CD8-positive, alpha-beta memory T cell (primary cell): ENCODE data around the gene CCDC13. TPM values are rescaled to one million over a fixed set of nuclear protein-coding genes. Genes with fewer than 3 reads are reported as not detected.

Source experiments
- CTCF ChIA-PET: fragments of 350-600 bp; sonication (Branson Sonifier 250); formaldehyde crosslinking; loops from one replicate; lab custom pipeline; 2021; ENCODE audit warnings: antibody characterized with exemption; lab: Charles Lee
- POLR2A ChIA-PET: fragments of 350-600 bp; sonication (Branson Sonifier 250); formaldehyde crosslinking; loops from one replicate; lab custom pipeline; 2021; ENCODE audit warnings: antibody characterized with exemption; lab: Charles Lee
- DNase-seq, 5 donors: peaks; one replicate each; pipeline versions ENCODE4 v3.0.0 to v3.0.0-alpha.2; 2020 to 2022; ENCODE audit warnings: mixed read lengths in 1 of 5
- H3K27ac ChIP-seq: one replicate; pipeline ENCODE4 v1.7.0; 2013; ENCODE audit warnings: low read depth, mild to moderate bottlenecking, low read length, moderate library complexity
- H3K27me3 ChIP-seq: 2 replicates; pipeline ENCODE4 v1.7.0; 2013; ENCODE audit warnings: low read length, mild to moderate bottlenecking; ENCODE audit not compliant: insufficient read depth, poor library complexity, severe bottlenecking
- H3K36me3 ChIP-seq: 2 replicates; pipeline ENCODE4 v1.7.0; 2013; ENCODE audit warnings: mild to moderate bottlenecking, low read length, moderate library complexity; ENCODE audit not compliant: insufficient read depth
- H3K4me1 ChIP-seq: 2 replicates; pipeline ENCODE4 v1.7.0; 2013; ENCODE audit warnings: mild to moderate bottlenecking, low read length, moderate library complexity; ENCODE audit not compliant: insufficient read depth
- H3K4me3 ChIP-seq: 2 replicates; pipeline ENCODE4 v1.7.0; 2013; ENCODE audit warnings: mild to moderate bottlenecking, low read length
- H3K9me3 ChIP-seq: 2 replicates; pipeline ENCODE4 v1.7.0; 2013; ENCODE audit warnings: mild to moderate bottlenecking, low read length
- H3K27ac Mint-ChIP-seq, 8 donors: one replicate each; pipeline ENCODE4 v1.8.0; 2020 to 2021; ENCODE audit warnings: mixed read lengths in 8 of 8, mild to moderate bottlenecking in 6 of 8, inconsistent platforms in 3 of 8, moderate library complexity in 3 of 8
- H3K27me3 Mint-ChIP-seq, 2 donors: one replicate each; pipeline ENCODE4 v1.8.0; 2020 to 2021; ENCODE audit warnings: mixed read lengths in 2 of 2, mild to moderate bottlenecking in 1 of 2, moderate library complexity in 1 of 2
- H3K36me3 Mint-ChIP-seq, 3 donors: one replicate each; pipeline ENCODE4 v1.8.0; 2020 to 2021; ENCODE audit warnings: mixed read lengths in 3 of 3, inconsistent platforms in 1 of 3, mild to moderate bottlenecking in 1 of 3
- H3K4me1 Mint-ChIP-seq, 3 donors: one replicate each; pipeline ENCODE4 v1.8.0; 2020 to 2021; ENCODE audit warnings: mixed read lengths in 3 of 3, inconsistent platforms in 1 of 3, mild to moderate bottlenecking in 1 of 3
- H3K4me3 Mint-ChIP-seq, 7 donors: one replicate each; pipeline ENCODE4 v1.8.0; 2020 to 2021; ENCODE audit warnings: mixed read lengths in 7 of 7, mild to moderate bottlenecking in 6 of 7, moderate library complexity in 4 of 7, inconsistent platforms in 2 of 7
- H3K9me3 Mint-ChIP-seq, 5 donors: one replicate each; pipeline ENCODE4 v1.8.0; 2020 to 2022; ENCODE audit warnings: mixed read lengths in 5 of 5, mild to moderate bottlenecking in 3 of 5, moderate library complexity in 2 of 5, inconsistent platforms in 1 of 5
- polyA plus RNA-seq: library from polyadenylated mRNA; unstranded; fragments of 300-500 nt; fragmentation: Illumina TruSeq; gene quantifications from one replicate; pipeline ENCODE4 v1.2.3, GENCODE V29; 2021
- total RNA-seq, 2 experiments: library from RNA; stranded (reverse); gene quantifications; one replicate each; pipeline ENCODE4 v1.2.3, GENCODE V29; 2021

CCDC13 gene
- total and polyA plus RNA-seq, 3 experiments from 2014 or later: 0.33 to 0.44 (median 0.42) TPM

DNA sequence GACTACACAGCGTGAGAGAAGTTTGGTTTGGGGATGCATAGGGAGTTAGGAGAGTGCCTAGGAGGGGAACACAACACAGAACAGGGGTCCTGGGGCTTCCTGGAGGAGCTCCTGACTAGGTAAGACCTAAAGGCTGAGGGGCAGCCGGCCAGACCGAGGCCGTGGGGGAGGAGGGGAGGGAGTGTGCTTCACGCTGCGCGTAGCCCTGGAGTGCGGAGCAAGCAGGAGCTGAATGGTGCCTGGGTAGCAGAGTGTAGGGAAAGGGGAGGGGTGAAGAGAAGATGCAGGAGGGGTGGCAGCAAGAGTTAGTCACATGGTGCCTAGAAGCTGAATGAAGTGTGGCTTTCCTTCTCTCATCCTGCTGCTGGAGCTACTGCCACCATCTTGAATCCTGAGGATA lies 38.0 kb downstream of the CCDC13 start:
- Histone ChIP-seq H3K4me3 (no peak overlapping the region), H3K27ac (no peak overlapping the region), H3K9me3 (no peaks in the 10 kb centered on the region), H3K36me3 (no peaks in the 10 kb centered on the region), H3K4me1 (no peaks in the 10 kb centered on the region), H3K27me3 (no peaks in the 10 kb centered on the region)
- H3K9me3 Mint-ChIP-seq: no peaks in the 10 kb centered on the region
- H3K27me3 Mint-ChIP-seq: peaks cover 0 to 5% of the 10 kb centered on the region in 2 donors
- no peaks in the 10 kb centered on the region for H3K4me1 Mint-ChIP-seq
- ChIA-PET POLR2A (no interaction called here), CTCF (interaction anchor here (1.4 kb wide), 1 partner anchor 9 kb away, joined by 3 read pairs; no protein-coding TSS in a partner anchor)
- H3K36me3 Mint-ChIP-seq: no peaks in the 10 kb centered on the region
- no peak overlapping the region for H3K4me3 Mint-ChIP-seq
- no peak for DNase-seq
- H3K27ac Mint-ChIP-seq: no peak overlapping the region

DNA sequence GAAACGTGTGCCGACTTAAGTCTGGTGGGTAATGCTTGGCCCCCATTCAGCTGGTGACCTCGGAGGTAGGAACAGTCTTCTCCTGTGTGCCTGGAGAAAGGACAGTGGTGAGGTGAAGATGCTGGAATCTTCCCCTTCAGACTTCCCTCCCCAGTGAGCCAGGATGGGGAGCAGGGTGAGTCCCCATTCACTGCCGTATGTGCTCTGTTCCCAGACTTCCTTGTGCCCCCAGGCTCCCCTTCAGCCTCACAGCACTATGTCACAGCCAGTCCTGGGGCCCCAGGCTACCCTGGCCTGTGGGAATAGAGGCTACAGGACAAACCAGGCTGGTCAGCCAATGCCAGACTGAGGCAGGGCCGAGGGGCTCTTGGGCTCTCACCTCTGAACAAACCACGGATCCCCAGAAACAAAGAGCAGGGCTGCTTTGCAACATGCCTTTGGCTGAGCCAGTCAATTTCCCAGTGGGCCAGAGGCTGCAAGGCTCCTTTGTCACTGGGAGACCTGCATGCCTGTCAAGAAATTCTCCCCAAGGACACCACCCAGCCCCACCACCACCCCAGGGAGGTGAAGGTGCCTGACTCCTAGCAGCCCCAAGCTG lies 38.7 kb downstream of the CCDC13 start:
- Histone ChIP-seq H3K27ac (no peak overlapping the region), H3K4me3 (no peak overlapping the region), H3K27me3 (no peaks in the 10 kb centered on the region), H3K9me3 (no peaks in the 10 kb centered on the region), H3K4me1 (no peaks in the 10 kb centered on the region), H3K36me3 (no peaks in the 10 kb centered on the region)
- Mint-ChIP-seq H3K27me3 (peaks cover 0 to 4% of the 10 kb centered on the region in 2 donors), H3K36me3 (no peaks in the 10 kb centered on the region), H3K4me1 (no peaks in the 10 kb centered on the region), H3K9me3 (no peaks in the 10 kb centered on the region), H3K27ac (no peak overlapping the region), H3K4me3 (no peak overlapping the region)
- ChIA-PET CTCF (interaction anchor here (1.4 kb wide), 1 partner anchor 10 kb away, joined by 3 read pairs; no protein-coding TSS in a partner anchor), POLR2A (no interaction called here)
- DNase-seq: no peak

GRCh38 chr3:42733501-42734262 lies 39.4 kb downstream of the CCDC13 start:
- Mint-ChIP-seq H3K4me3 (no peak overlapping the region), H3K9me3 (no peaks in the 10 kb centered on the region), H3K4me1 (no peaks in the 10 kb centered on the region), H3K27me3 (peaks cover 0 to 4% of the 10 kb centered on the region in 2 donors), H3K36me3 (no peaks in the 10 kb centered on the region), H3K27ac (no peak overlapping the region)
- no peak overlapping the region for H3K27ac ChIP-seq
- POLR2A ChIA-PET: no interaction called here
- CTCF ChIA-PET: no interaction called here
- no peak overlapping the region for H3K4me3 ChIP-seq
- DNase-seq: no peak
- H3K27me3 ChIP-seq: no peaks in the 10 kb centered on the region
- H3K4me1 ChIP-seq: no peaks in the 10 kb centered on the region
- H3K9me3 ChIP-seq: no peaks in the 10 kb centered on the region
- no peaks in the 10 kb centered on the region for H3K36me3 ChIP-seq

DNA sequence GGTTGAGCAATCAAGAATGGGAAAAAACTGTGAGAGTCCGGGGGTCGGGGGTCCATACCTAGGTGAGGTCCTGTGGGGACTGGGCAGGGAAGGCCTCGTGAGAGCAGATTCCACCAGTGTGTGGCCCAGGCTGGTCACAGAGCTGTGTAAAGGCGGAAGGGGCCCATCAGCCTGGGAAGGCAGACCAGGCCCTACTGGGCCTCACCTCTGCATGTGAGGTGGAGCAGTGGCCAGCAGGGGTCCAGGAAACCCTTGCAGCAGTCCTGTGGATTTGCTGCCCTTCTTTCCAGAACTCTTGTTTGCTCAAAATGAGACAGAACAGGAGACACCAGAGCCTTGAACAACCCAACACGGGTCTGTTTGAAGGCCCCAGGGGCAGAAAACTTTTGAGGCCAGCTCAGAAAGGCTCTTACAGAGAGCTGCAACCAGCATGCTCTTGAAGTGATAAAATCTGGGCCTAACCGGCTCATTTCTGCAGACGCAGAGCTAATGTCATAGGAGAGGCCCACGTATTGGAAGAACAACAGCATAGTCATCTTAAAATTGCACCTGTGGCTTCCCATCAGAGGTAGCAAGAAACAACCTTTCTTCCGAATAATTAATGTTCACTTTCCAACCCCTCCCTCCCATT lies 40.1 kb downstream of the CCDC13 start:
- CTCF ChIA-PET: no interaction called here
- H3K27ac ChIP-seq: no peak overlapping the region
- H3K27me3 Mint-ChIP-seq: peaks cover 0 to 4% of the 10 kb centered on the region in 2 donors
- no peaks in the 10 kb centered on the region for H3K9me3 Mint-ChIP-seq
- no peaks in the 10 kb centered on the region for H3K27me3 ChIP-seq
- H3K9me3 ChIP-seq: no peaks in the 10 kb centered on the region
- no peak overlapping the region for H3K4me3 ChIP-seq
- H3K4me1 Mint-ChIP-seq: no peaks in the 10 kb centered on the region
- no peaks in the 10 kb centered on the region for H3K4me1 ChIP-seq
- no peaks in the 10 kb centered on the region for H3K36me3 ChIP-seq
- DNase-seq: no peak
- no peak overlapping the region for H3K4me3 Mint-ChIP-seq
- H3K27ac Mint-ChIP-seq: no peak overlapping the region
- POLR2A ChIA-PET: no interaction called here
- H3K36me3 Mint-ChIP-seq: no peaks in the 10 kb centered on the region

GRCh38 chr3:42732196-42732828 lies 40.7 kb downstream of the CCDC13 start:
- no peak overlapping the region for H3K4me3 ChIP-seq
- no peaks in the 10 kb centered on the region for H3K36me3 ChIP-seq
- H3K27me3 ChIP-seq: no peaks in the 10 kb centered on the region
- H3K4me1 Mint-ChIP-seq: no peaks in the 10 kb centered on the region
- ChIA-PET POLR2A (no interaction called here), CTCF (no interaction called here)
- no peaks in the 10 kb centered on the region for H3K36me3 Mint-ChIP-seq
- no peak overlapping the region for H3K27ac ChIP-seq
- peaks cover 0 to 4% of the 10 kb centered on the region in 2 donors for H3K27me3 Mint-ChIP-seq
- H3K9me3 Mint-ChIP-seq: no peaks in the 10 kb centered on the region
- no peak overlapping the region for H3K4me3 Mint-ChIP-seq
- DNase-seq: no peak
- peak overlapping the region in 1 of 8 donors; percentile 27 for H3K27ac Mint-ChIP-seq
- no peaks in the 10 kb centered on the region for H3K9me3 ChIP-seq
- H3K4me1 ChIP-seq: no peaks in the 10 kb centered on the region

DNA sequence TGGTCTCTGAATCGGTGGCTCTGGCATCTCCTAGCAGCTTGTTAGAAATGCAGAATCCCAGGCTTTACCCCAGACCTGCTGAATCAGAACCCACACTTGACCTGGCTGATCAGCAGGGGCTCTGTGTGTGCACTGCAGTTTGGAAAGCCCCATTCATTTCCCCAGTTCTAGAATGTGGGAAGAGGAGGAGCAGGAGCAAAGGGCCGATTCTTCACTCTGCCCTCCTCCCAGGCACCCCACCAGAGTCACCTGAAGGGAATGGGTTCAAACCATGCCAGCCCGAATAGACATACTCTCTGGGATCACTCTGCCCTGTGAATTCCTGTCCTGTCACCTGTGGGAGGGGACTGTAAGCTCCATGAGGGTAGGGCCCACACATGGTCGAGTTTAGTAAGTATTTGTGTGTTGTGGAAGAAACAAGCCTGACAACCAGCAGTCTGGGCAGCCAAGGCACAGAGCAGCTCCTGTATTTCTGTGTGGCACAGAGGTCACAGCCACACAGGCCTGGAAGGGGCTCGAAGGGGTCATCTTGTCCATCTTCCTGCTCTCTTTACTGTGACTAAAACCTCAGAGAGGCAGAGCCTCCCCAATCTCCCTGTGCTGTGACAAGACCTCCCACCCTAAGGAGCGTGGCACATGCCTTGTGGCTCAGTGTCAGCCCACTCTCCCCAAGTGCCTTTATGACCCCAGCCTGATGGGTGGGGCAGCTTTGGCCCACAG lies 41.4 kb downstream of the CCDC13 start:
- no peaks in the 10 kb centered on the region for H3K36me3 Mint-ChIP-seq
- no peaks in the 10 kb centered on the region for H3K4me1 Mint-ChIP-seq
- H3K27ac Mint-ChIP-seq: no peak overlapping the region
- no peaks in the 10 kb centered on the region for H3K4me1 ChIP-seq
- peaks cover 0 to 4% of the 10 kb centered on the region in 2 donors for H3K27me3 Mint-ChIP-seq
- no peak overlapping the region for H3K4me3 Mint-ChIP-seq
- H3K4me3 ChIP-seq: no peak overlapping the region
- no peaks in the 10 kb centered on the region for H3K9me3 Mint-ChIP-seq
- no peaks in the 10 kb centered on the region for H3K27me3 ChIP-seq
- CTCF ChIA-PET: no interaction called here
- no peak overlapping the region for H3K27ac ChIP-seq
- H3K9me3 ChIP-seq: no peaks in the 10 kb centered on the region
- no peaks in the 10 kb centered on the region for H3K36me3 ChIP-seq
- DNase-seq: no peak
- POLR2A ChIA-PET: no interaction called here

- Mint-ChIP-seq H3K9me3 (no peaks in the 10 kb centered on the region), H3K4me3 (no peak overlapping the region), H3K27ac (no peak overlapping the region), H3K4me1 (no peaks in the 10 kb centered on the region), H3K36me3 (no peaks in the 10 kb centered on the region), H3K27me3 (peaks cover under 1 to 4% of the 10 kb centered on the region in 2 donors)
- ChIA-PET CTCF (interaction anchor here (0.9 kb wide), 1 partner anchor 19 kb away, joined by 3 read pairs; no protein-coding TSS in a partner anchor), POLR2A (no interaction called here)
- H3K4me3 ChIP-seq: no peak overlapping the region
- H3K27me3 ChIP-seq: no peaks in the 10 kb centered on the region
- no peaks in the 10 kb centered on the region for H3K36me3 ChIP-seq
- H3K4me1 ChIP-seq: no peaks in the 10 kb centered on the region
- DNase-seq: no peak
- H3K27ac ChIP-seq: no peak overlapping the region
- no peaks in the 10 kb centered on the region for H3K9me3 ChIP-seq
These were observed 42.2 kb downstream of the CCDC13 start for GRCh38 chr3:42730706-42731420.
